B cell (primary cell): ENCODE data around the gene TSPAN15. TPM values are rescaled to one million over a fixed set of nuclear protein-coding genes. Genes with fewer than 3 reads are reported as not detected.
A peak's percentile ranks its signal among the peaks of the same experiment; 100 is the strongest.

Source experiments
- ATAC-seq: fragments of 200-7000 bp; cut with Tn5 transposase; one replicate; pipeline ENCODE4 v1.10.0; 2021; ENCODE audit warnings: low read depth, mild to moderate bottlenecking, moderate number of reproducible peaks, moderate library complexity
- CTCF ChIA-PET: fragments of 350-600 bp; sonication (Branson Sonifier 250); formaldehyde crosslinking; loops from one replicate; lab custom pipeline; 2021; ENCODE audit warnings: antibody characterized with exemption, inconsistent platforms; lab: Charles Lee
- POLR2A ChIA-PET: fragments of 350-600 bp; sonication (Branson Sonifier 250); formaldehyde crosslinking; loops from one replicate; lab custom pipeline; 2021; ENCODE audit warnings: antibody characterized with exemption; lab: Charles Lee
- DNase-seq: peaks from one replicate; pipeline ENCODE4 v3.0.0; 2013
- H2AFZ ChIP-seq: 2 replicates; pipeline ENCODE4 v1.6.1; 2012; ENCODE audit warnings: mild to moderate bottlenecking, low read depth, low read length; ENCODE audit not compliant: insufficient read depth, poor library complexity, severe bottlenecking
- H3K27ac ChIP-seq, 2 donors: 1 replicate in 1 of 2; 2 replicates in 1 of 2; pipeline ENCODE4 v1.5.1; 2012 to 2013; ENCODE audit warnings: low read length in 2 of 2, mild to moderate bottlenecking in 2 of 2, moderate library complexity in 1 of 2
- H3K27me3 ChIP-seq, 4 experiments: fragments of 200-600 bp in 1 of 4; sonication (generic) in 1 of 4; replicated peaks in 1 of 4; 1 replicate in 2 of 4; 2 replicates in 2 of 4; pipeline versions ENCODE4 v1.6.1 to v1.7.0; 2013 to 2016; ENCODE audit warnings: low read length in 3 of 4, mild to moderate bottlenecking in 2 of 4, mixed read lengths in 1 of 4, moderate library complexity in 1 of 4; ENCODE audit not compliant: insufficient read depth in 4 of 4, control insufficient read depth in 3 of 4; ENCODE audit errors: control extremely low read depth in 1 of 4
- H3K36me3 ChIP-seq, 2 experiments: replicated peaks in 1 of 2; 1 replicate in 1 of 2; 2 replicates in 1 of 2; pipeline versions ENCODE4 v1.6.1 to v1.7.1; 2013; ENCODE audit warnings: low read length in 1 of 2; ENCODE audit not compliant: insufficient read depth in 2 of 2, control insufficient read depth in 1 of 2; ENCODE audit errors: control extremely low read depth in 1 of 2, extremely low read depth in 1 of 2
- H3K4me1 ChIP-seq, 2 donors: fragments of 200-600 bp in 1 of 2; sonication (generic) in 1 of 2; 1 replicate in 1 of 2; 2 replicates in 1 of 2; pipeline versions ENCODE4 v1.5.1 to v1.6.1; 2013 to 2017; ENCODE audit warnings: low read length in 2 of 2; ENCODE audit not compliant: control insufficient read depth in 2 of 2, insufficient read depth in 2 of 2
- H3K4me2 ChIP-seq: replicated peaks from 2 replicates; pipeline ENCODE3; 2012; ENCODE audit warnings: mild to moderate bottlenecking, low read depth, low read length; ENCODE audit not compliant: poor library complexity, severe bottlenecking
- H3K4me3 ChIP-seq, 5 experiments: fragments of 200-600 bp in 1 of 5; sonication (generic) in 1 of 5; 1 replicate in 3 of 5; 2 replicates in 2 of 5; pipeline versions ENCODE4 v1.5.1 to v1.7.0; 2011 to 2016; ENCODE audit warnings: low read length in 4 of 5, mild to moderate bottlenecking in 4 of 5, low read depth in 2 of 5, control low read depth in 1 of 5, moderate library complexity in 1 of 5; ENCODE audit not compliant: insufficient read depth in 1 of 5; ENCODE audit errors: control extremely low read depth in 1 of 5, extremely low read depth in 1 of 5
- H3K79me2 ChIP-seq: fragments of 200-600 bp; sonication (generic); one replicate; pipeline ENCODE4 v1.6.0; 2016; ENCODE audit warnings: low read length; ENCODE audit not compliant: control insufficient read depth, insufficient read depth
- H3K9ac ChIP-seq: fragments of 200-600 bp; sonication (generic); 2 replicates; pipeline ENCODE4 v1.6.1; 2017; ENCODE audit warnings: mild to moderate bottlenecking, low read length, moderate library complexity
- H3K9me3 ChIP-seq, 3 donors: one replicate each; pipeline versions ENCODE4 v1.6.1 to v1.7.1; 2013; ENCODE audit warnings: low read length in 2 of 3; ENCODE audit not compliant: control insufficient read depth in 2 of 3, insufficient read depth in 1 of 3; ENCODE audit errors: control extremely low read depth in 1 of 3
- H4K20me1 ChIP-seq: 2 replicates; pipeline ENCODE4 v1.6.0; 2012; ENCODE audit warnings: mild to moderate bottlenecking, low read length; ENCODE audit not compliant: insufficient read depth, control insufficient read depth, poor library complexity, severe bottlenecking
- H3K27ac Mint-ChIP-seq: one replicate; pipeline ENCODE4 v1.8.0; 2021; ENCODE audit warnings: mixed read lengths
- H3K27me3 Mint-ChIP-seq: one replicate; pipeline ENCODE4 v1.8.0; 2021; ENCODE audit warnings: mixed read lengths
- H3K4me1 Mint-ChIP-seq: one replicate; pipeline ENCODE4 v1.8.0; 2021; ENCODE audit warnings: mixed read lengths
- H3K4me3 Mint-ChIP-seq: one replicate; pipeline ENCODE4 v1.8.0; 2021; ENCODE audit warnings: mixed read lengths
- H3K9me3 Mint-ChIP-seq: one replicate; pipeline ENCODE4 v1.8.0; 2022; ENCODE audit warnings: mixed read lengths; ENCODE audit not compliant: insufficient read depth
- CTCF ChIP-seq: fragments of 200-600 bp; IDR thresholded peaks from one replicate; pipeline ENCODE4 v1.8.0; 2022; ENCODE audit warnings: antibody characterized with exemption, mild to moderate bottlenecking
- EZH2 ChIP-seq: IDR thresholded peaks from 2 replicates; pipeline ENCODE4 v1.6.1; 2012; ENCODE audit warnings: borderline replicate concordance, low read depth, mild to moderate bottlenecking, moderate library complexity, low read length; ENCODE audit not compliant: insufficient read depth, poor library complexity, severe bottlenecking
- WGBS: methylation state at CpG from one replicate; pipeline ENCODE4 v1.1.5; 2013; ENCODE audit warnings: missing lambda C conversion rate; ENCODE audit not compliant: insufficient coverage; 5-methylcytosine and 5-hydroxymethylcytosine counted together
- intact Hi-C: fragments of 100-400 bp; cut with micrococcal nuclease; formaldehyde crosslinking; loops from one replicate; pipeline ENCODE4 v1.10.0; 2022
- polyA plus RNA-seq: library from polyadenylated mRNA; depleted of rRNA; stranded (reverse); fragments of >200 nt; gene quantifications from 2 replicates; pipeline ENCODE4 v1.2.3, GENCODE V29; 2012
- total RNA-seq, 2 donors: library from RNA; stranded (reverse); fragments of 120-200 nt in 1 of 2; gene quantifications; 1 replicate in 1 of 2; 2 replicates in 1 of 2; pipeline versions ENCODE4 v1.2.3 to v1.2.4, GENCODE V29; 2013 to 2022

Gene TSPAN15
- total and polyA plus RNA-seq, 2 donors (not counting 1 experiment from before 2014, with no cell fraction given): 0.13 to 0.52 TPM

GRCh38 chr10:69513617-69514016, 62.4 kb downstream of the TSPAN15 start:
- H3K4me1 ChIP-seq: no peaks in the 10 kb centered on the region
- peaks cover 57% of the 10 kb centered on the region for H3K27me3 Mint-ChIP-seq
- H3K79me2 ChIP-seq: no peaks in the 10 kb centered on the region
- no peak overlapping the region for H3K4me2 ChIP-seq
- DNase-seq (no peak), ATAC-seq (no peak)
- H3K9ac ChIP-seq: no peak overlapping the region
- intact Hi-C loops: no loop called here
- 79% methylated on average over 2 of the region's 4 CpGs for WGBS
- no peak overlapping the region for H3K4me3 ChIP-seq
- CTCF ChIA-PET: interaction anchor here (0.7 to 6.0 kb wide), 3 partner anchors 12 to 127 kb away, joined by 3 to 120 read pairs (median 3); no protein-coding TSS in a partner anchor
- H2AFZ ChIP-seq: no peak overlapping the region
- H4K20me1 ChIP-seq: no peaks in the 10 kb centered on the region
- H3K9me3 Mint-ChIP-seq: no peaks in the 10 kb centered on the region
- no peaks in the 10 kb centered on the region for H3K9me3 ChIP-seq
- no peaks in the 10 kb centered on the region for H3K4me1 Mint-ChIP-seq
- peaks cover 0 to 27% (median 8%) of the 10 kb centered on the region in 4 experiments for H3K27me3 ChIP-seq
- H3K27ac ChIP-seq: no peak overlapping the region
- TF ChIP-seq CTCF: no peak
- TF ChIP-seq EZH2: no peak
- POLR2A ChIA-PET: no interaction called here
- H3K4me3 Mint-ChIP-seq: no peak overlapping the region
- H3K36me3 ChIP-seq: no peaks in the 10 kb centered on the region
- no peak overlapping the region for H3K27ac Mint-ChIP-seq

GRCh38 chr10:69515699-69516259, 64.5 kb downstream of the TSPAN15 start:
- H3K4me1 Mint-ChIP-seq: no peaks in the 10 kb centered on the region
- H3K27ac Mint-ChIP-seq: no peak overlapping the region
- peak; percentile 74 for DNase-seq
- peaks cover 51% of the 10 kb centered on the region for H3K27me3 Mint-ChIP-seq
- no peaks in the 10 kb centered on the region for H3K9me3 Mint-ChIP-seq
- no peak overlapping the region for H3K4me3 Mint-ChIP-seq
- CTCF ChIA-PET: interaction anchor here (0.6 to 6.0 kb wide), 14 partner anchors 9 to 848 kb away, joined by 3 to 120 read pairs (median 5); partner anchors contain the start of gene TYSND1
- 18% methylated on average over 7 of the region's 11 CpGs for WGBS
- TF ChIP-seq CTCF (peak; percentile 84), EZH2 (no peak)
- H3K9me3 ChIP-seq: no peaks in the 10 kb centered on the region
- H3K27ac ChIP-seq: no peak overlapping the region
- intact Hi-C loops: no loop called here
- POLR2A ChIA-PET: interaction anchor here (1.0 kb wide), 1 partner anchor 107 kb away, joined by 7 read pairs; no protein-coding TSS in a partner anchor
- no peak overlapping the region for H3K4me3 ChIP-seq
- H3K27me3 ChIP-seq: peaks cover 0 to 27% (median 8%) of the 10 kb centered on the region in 4 experiments
- no peaks in the 10 kb centered on the region for H4K20me1 ChIP-seq
- H3K79me2 ChIP-seq: no peaks in the 10 kb centered on the region
- no peak overlapping the region for H3K4me2 ChIP-seq
- H3K4me1 ChIP-seq: no peaks in the 10 kb centered on the region
- ATAC-seq: peak; percentile 73
- H3K36me3 ChIP-seq: no peaks in the 10 kb centered on the region
- H3K9ac ChIP-seq: no peak overlapping the region
- H2AFZ ChIP-seq: no peak overlapping the region
